AG09309 (cell line): ENCODE data around the gene FAM200C.

Experiments
- DNase-seq: peaks from one replicate; pipeline ENCODE4 v3.0.0-alpha.2; 2010; ENCODE audit warnings: low read depth
- H3K4me3 ChIP-seq: 2 replicates; pipeline ENCODE4 v1.5.1; 2011; ENCODE audit warnings: mild to moderate bottlenecking, low read depth, low read length, moderate library complexity; ENCODE audit not compliant: control insufficient read depth
- CTCF ChIP-seq: IDR thresholded peaks from 2 replicates; pipeline ENCODE4 v1.5.1; 2011; ENCODE audit warnings: mild to moderate bottlenecking, low read depth, low read length, inconsistent platforms; ENCODE audit not compliant: insufficient read depth, control insufficient read depth; ENCODE audit errors: missing control alignments

Gene FAM200C

GRCh38 chr5:160349935-160350303 lies 49.9 kb downstream of the FAM200C start:
- no peak for TF ChIP-seq CTCF
- no peak overlapping the region for H3K4me3 ChIP-seq
- DNase-seq: no peak

DNA sequence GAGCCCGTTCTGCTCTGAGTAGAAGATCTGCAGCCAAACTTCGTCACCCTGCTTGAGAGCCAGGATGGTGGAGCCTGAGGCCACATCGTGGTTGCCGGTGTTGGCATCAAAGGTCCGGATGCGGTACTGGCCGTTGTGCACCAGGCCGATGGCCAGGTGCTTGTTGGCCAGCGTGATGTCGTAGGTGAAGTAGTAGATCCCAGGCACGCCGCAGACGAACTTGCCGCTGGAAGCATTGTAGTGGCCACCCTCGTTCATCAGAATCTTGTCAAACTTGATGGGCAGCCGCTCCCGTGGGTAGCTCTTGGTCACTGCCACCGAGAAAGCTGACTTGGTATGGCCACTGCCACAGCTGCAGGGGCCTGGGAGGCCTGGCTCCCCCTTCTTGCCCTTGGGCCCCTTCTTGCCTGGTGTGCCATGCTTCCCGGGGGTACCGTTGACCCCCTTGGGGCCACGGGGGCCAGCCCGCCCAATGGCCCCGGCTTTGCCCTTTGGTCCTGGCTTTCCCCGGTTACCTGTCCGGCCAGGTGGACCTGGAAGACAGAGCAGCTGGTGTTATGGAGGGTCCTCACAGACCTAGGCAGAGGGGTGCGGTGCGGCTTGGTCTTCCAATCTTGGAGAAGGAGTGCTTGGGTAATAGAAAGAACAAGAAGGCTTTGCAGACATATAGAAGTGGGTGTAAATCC lies 50.5 kb downstream of the FAM200C start:
- no peak for TF ChIP-seq CTCF
- no peak for DNase-seq
- H3K4me3 ChIP-seq: no peak overlapping the region

GRCh38 chr5:160348080-160348479 lies 51.8 kb downstream of the FAM200C start:
- no peak for DNase-seq
- H3K4me3 ChIP-seq: no peak overlapping the region
- no peak for TF ChIP-seq CTCF

DNA sequence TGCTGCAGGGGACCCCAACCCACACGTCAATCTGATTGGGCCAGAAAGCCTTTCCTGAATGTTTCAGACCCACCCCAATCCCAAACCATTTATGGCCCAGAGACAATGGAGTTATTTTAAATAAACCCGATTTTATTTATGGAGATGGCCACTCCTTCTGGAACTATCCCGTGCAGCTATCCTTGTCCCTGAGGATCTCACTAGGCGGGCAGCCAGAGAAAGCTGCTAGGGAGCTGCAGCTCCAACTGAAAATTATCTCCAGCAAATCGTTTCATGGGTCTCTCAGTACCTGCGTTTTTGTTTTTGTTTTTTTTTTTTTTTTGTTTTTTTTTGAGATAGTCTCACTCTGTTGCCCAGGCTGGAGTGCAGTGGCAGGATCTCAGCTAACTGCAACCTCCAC lies 52.4 kb downstream of the FAM200C start:
- H3K4me3 ChIP-seq: no peak overlapping the region
- TF ChIP-seq CTCF: no peak
- no peak for DNase-seq
